GM13976 (cell line): ENCODE data around the gene PSD4.

Experiments
- DNase-seq: peaks from one replicate; pipeline ENCODE4 v3.0.0; 2012; ENCODE audit warnings: low spot score
- in situ Hi-C: fragments of 300-500 bp; cut with MboI; formaldehyde crosslinking; loops from one replicate; pipeline ENCODE4 v1.12.0; 2022; ENCODE audit warnings: low sequenced_read_pairs, mixed read lengths, inconsistent platforms; ENCODE audit not compliant: unreplicated experiment
- TF ChIP-seq, protein P1 (sequence below): IDR thresholded peaks from 2 replicates; pipeline ENCODE4 v1.5.1; 2012; ENCODE audit warnings: borderline replicate concordance, mild to moderate bottlenecking; ENCODE audit not compliant: insufficient read depth; ENCODE audit errors: extremely low read depth, missing control alignments, control extremely low read depth

The PSD4 gene

DNA sequence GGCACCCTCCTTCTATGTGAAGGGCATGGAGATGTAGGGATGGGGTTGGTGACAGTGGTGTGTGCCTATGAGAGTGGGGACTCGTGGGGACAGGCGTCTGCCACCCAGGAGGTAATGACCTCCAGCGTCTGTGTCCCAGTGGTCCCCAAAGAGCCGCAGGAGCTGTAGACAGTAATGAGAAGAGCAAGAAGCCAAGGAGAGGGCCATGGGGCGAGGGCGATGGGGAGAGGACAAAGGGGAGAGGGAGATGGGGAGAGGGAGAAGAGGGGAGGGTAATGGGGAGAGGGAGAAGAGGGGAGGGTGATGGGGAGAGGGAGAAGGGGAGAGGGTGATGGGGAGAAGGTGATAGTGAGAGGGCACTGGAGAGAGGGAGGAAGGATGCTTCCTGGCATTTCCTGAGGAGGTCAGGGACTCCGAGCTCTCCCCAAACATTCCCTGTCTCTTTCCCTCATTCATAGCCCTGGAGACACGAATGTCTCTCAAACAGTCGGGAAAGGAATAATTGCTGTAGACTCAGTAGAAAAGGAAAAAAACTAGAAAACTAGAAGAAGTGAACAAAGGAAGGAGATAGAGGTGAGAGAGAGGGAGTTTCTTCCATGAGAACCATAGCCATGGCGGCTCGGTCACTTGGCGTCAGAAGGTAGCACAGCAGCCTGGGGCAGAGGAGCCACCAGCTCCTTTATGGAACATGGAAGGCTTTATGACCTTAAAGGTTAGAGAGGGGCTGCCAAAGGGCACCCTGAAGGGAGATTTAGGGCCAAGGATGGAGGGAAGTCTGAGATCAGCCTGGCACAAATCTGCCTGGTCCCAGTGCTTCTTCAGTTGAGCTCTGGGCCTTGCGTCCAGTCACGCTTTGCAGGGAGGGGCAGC, 39.5 kb downstream of the PSD4 start:
- TF ChIP-seq, protein P1, sequence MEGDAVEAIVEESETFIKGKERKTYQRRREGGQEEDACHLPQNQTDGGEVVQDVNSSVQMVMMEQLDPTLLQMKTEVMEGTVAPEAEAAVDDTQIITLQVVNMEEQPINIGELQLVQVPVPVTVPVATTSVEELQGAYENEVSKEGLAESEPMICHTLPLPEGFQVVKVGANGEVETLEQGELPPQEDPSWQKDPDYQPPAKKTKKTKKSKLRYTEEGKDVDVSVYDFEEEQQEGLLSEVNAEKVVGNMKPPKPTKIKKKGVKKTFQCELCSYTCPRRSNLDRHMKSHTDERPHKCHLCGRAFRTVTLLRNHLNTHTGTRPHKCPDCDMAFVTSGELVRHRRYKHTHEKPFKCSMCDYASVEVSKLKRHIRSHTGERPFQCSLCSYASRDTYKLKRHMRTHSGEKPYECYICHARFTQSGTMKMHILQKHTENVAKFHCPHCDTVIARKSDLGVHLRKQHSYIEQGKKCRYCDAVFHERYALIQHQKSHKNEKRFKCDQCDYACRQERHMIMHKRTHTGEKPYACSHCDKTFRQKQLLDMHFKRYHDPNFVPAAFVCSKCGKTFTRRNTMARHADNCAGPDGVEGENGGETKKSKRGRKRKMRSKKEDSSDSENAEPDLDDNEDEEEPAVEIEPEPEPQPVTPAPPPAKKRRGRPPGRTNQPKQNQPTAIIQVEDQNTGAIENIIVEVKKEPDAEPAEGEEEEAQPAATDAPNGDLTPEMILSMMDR = no peak
- in situ Hi-C loops = no loop called here
- DNase-seq = no peak

DNA sequence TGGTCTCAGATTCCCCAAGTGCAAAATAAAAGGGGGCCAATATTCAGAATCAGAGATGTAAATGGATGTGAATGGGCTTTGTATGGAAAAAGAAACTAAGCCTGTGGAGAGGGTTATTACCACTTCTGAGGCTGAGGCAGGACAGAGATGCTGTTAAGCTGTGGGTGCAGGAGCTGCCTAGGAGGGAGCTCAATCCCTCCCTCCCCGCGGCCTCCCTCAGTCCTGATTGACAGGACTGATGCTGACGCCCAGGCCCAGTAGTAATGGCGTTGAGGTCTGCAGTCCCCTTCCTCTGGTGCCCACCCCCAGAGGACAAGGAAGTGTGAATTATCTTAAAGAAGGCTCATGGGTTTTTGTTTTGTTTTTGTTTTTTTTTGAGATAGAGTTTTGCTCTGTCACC, 40.4 kb downstream of the PSD4 start:
- no peak for DNase-seq
- in situ Hi-C loops = no loop called here
- TF ChIP-seq, protein P1 = no peak

DNA sequence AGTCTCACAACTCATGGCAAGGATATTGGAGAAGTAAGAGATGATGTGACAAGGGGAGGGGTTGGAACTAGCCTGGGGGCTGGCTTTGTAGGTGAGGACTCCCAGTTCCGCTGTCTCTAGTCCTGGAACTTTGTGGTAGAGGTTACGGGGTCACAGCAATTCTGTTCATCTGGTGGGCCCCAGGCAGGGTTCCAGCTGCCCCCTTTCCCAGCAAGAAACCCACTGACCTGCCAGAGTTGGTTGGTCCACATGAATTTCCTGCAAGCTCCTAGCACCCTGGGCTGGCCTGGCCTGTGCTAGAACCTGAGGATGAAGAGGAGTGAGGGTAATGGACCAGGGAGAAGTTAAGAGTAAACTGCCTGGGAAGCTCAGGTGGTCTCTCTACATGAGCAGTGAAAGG, 41.3 kb downstream of the PSD4 start:
- DNase-seq = no peak
- TF ChIP-seq, protein P1 = no peak
- in situ Hi-C loops = no loop called here

DNA sequence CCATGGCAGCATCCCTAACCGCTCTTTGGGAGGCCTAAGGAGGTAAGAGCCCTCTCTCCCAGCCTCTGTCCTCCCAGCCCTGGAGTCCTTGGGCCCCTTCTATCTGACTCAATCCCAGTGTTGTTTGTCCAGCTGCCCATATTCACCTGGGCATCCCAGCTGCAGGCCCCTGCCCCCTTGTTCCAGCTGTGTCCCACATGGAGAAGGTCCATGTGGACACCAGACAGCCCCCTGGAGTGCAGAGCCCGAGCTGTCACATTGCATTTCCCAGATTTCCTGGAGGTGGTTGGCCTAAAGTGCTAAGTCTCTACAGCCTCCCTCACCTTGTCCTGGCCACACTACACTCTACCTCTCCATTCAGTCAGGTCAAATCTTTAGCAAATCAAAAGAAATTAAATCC, 42.5 kb downstream of the PSD4 start:
- in situ Hi-C loops = no loop called here
- DNase-seq = no peak
- TF ChIP-seq, protein P1 = no peak

DNA sequence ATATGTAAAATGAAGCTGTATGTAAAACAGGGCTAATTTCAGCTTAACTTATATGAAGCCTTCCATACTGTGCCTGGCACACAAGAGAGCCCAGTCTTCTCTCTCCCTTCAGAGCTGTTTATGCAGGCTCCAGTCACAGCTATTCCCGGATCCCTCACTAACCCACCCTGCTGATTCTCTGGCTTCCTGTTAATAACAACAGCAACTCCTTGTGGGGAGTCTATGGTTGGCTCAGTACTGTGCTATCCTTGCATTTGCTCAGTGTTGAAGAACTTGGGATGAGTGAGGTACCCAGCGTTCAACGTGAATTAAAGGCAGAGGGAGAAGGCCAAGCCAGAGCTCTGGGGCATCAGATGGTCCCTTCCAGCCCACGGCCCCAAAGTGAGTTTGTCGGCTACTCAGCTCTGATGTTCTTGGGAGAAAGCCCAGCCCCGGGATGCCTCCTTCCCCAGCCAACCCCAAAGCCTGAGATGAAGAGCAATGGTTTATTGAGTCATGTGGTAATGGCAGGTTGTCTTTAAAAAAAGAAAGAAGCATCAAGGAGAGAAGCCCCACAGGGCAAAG, 43.2 kb downstream of the PSD4 start:
- DNase-seq = no peak
- TF ChIP-seq, protein P1 = no peak
- in situ Hi-C loops = no loop called here

DNA sequence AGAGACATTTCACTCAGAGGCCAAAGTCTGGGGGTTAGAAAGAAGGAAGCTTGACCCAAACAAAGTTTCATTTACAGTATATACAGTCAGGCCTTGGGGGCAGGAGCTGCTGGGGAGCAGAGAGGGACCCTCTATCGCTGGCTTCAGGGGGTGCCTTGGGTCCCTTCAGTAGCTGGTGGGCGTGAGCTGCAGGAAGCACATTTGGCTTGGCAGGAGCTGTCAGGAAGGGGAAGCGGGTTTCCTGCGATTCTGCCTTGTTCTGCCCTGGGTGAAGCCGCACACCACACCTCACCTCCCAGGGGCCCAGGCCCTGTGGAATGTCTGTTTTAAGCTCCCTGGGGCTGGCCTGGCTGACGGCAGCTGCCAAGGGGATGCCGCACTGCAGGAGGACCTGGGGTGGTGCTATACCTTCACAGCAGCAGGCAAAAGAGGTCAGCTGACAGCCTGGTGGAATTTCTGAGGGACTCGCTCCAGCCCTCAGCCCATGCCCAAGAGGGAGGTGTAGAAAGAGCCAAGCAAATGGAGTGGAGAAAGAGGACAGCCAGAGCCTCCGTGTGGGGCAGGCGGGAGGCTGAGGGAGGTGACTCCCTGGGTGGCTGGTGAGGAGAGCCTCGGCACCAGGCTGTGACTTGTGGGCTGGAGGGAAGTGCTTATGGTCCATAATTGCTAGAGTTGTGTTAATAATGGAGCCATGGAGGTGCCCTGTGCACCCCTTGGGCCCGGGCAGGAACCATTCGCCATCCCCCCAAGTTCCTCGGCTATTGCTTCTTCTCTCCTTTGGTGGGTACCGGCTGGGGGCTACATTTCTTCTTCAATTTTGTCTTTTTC, 43.9 kb downstream of the PSD4 start:
- in situ Hi-C loops = no loop called here
- no peak for DNase-seq
- TF ChIP-seq, protein P1 = no peak
